Measurements from ENCODE around the gene TTC4. TPM values are rescaled to one million over a fixed set of nuclear protein-coding genes. Genes with fewer than 3 reads are reported as not detected.

The TTC4 gene
- polyA plus RNA-seq, 1 experiment = 22.7 TPM

GRCh38 chr1:54683453-54683852 is 32.2 kb upstream of the TTC4 start:
- Histone ChIP-seq H3K4me3 (ENCODE audit: low read depth, low read length) (no peak overlapping the region), H3K27ac (ENCODE audit: low read depth, low read length) (no peak overlapping the region), H3K27me3 (ENCODE audit: control insufficient read depth, insufficient read depth, low read length) (peaks cover 33% of the 10 kb centered on the region), H3K9me3 (ENCODE audit: control insufficient read depth, insufficient read depth, low read length) (no peaks in the 10 kb centered on the region)
- DNase-seq (ENCODE audit: low read depth, low spot score) = no peak
- no peak for TF ChIP-seq CTCF (IDR thresholded peaks at IDR 0.05; ENCODE audit: low read depth, low read length)
- CTCF ChIA-PET = no interaction called here
- POLR2A ChIA-PET = no interaction called here

- POLR2A ChIA-PET = no interaction called here
- TF ChIP-seq CTCF (IDR thresholded peaks at IDR 0.05; ENCODE audit: low read depth, low read length) = no peak
- H3K4me3 ChIP-seq (ENCODE audit: low read depth, low read length) = no peak overlapping the region
- peaks cover 30% of the 10 kb centered on the region for H3K27me3 ChIP-seq (ENCODE audit: control insufficient read depth, insufficient read depth, low read length)
- H3K27ac ChIP-seq (ENCODE audit: low read depth, low read length) = no peak overlapping the region
- no peaks in the 10 kb centered on the region for H3K9me3 ChIP-seq (ENCODE audit: control insufficient read depth, insufficient read depth, low read length)
- CTCF ChIA-PET = no interaction called here
- DNase-seq (ENCODE audit: low read depth, low spot score) = no peak
Measured at GRCh38 chr1:54685335-54685905, 30.2 kb upstream of the TTC4 start.

DNA sequence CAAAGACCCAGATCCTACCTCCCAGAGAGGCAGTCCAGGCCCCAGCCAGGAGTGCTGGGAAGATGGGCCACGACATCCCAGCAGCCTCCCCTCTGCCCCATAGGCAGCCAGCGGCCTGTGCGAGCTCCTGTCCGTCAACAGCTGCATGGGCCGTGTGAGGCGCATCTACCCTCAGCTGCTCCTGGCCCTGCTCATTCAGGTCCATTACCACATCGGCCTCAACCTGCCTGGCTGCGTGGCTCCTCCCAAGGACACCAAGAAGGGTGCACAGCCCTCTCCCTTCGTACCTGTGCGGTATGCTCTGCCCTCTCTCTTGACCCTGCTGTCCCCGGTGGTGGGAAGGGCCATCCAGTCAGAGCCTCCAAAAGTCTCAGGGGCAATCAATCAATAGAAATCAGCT is 29.5 kb upstream of the TTC4 start:
- CTCF ChIA-PET = no interaction called here
- TF ChIP-seq CTCF (IDR thresholded peaks at IDR 0.05; ENCODE audit: low read depth, low read length) = no peak

GRCh38 chr1:54694771-54695170 is 20.9 kb upstream of the TTC4 start:
- no peak overlapping the region for H3K4me3 ChIP-seq (ENCODE audit: low read depth, low read length)
- no peak overlapping the region for H3K27ac ChIP-seq (ENCODE audit: low read depth, low read length)
- peaks cover 14% of the 10 kb centered on the region for H3K27me3 ChIP-seq (ENCODE audit: control insufficient read depth, insufficient read depth, low read length)
- H3K9me3 ChIP-seq (ENCODE audit: control insufficient read depth, insufficient read depth, low read length) = no peaks in the 10 kb centered on the region
- ChIA-PET POLR2A (no interaction called here), CTCF (no interaction called here)
- DNase-seq (ENCODE audit: low read depth, low spot score) = no peak
- no peak for TF ChIP-seq CTCF (IDR thresholded peaks at IDR 0.05; ENCODE audit: low read depth, low read length)

More for the DNA sequence above, 29.5 kb upstream of the TTC4 start:
- Histone ChIP-seq H3K27me3 (ENCODE audit: control insufficient read depth, insufficient read depth, low read length) (peaks cover 30% of the 10 kb centered on the region), H3K27ac (ENCODE audit: low read depth, low read length) (no peak overlapping the region), H3K4me3 (ENCODE audit: low read depth, low read length) (no peak overlapping the region), H3K9me3 (ENCODE audit: control insufficient read depth, insufficient read depth, low read length) (no peaks in the 10 kb centered on the region)
- POLR2A ChIA-PET = no interaction called here
- DNase-seq (ENCODE audit: low read depth, low spot score) = no peak

- POLR2A ChIA-PET = no interaction called here
- peaks cover 14% of the 10 kb centered on the region for H3K27me3 ChIP-seq (ENCODE audit: control insufficient read depth, insufficient read depth, low read length)
- no peak for DNase-seq (ENCODE audit: low read depth, low spot score)
- H3K4me3 ChIP-seq (ENCODE audit: low read depth, low read length) = no peak overlapping the region
- no peaks in the 10 kb centered on the region for H3K9me3 ChIP-seq (ENCODE audit: control insufficient read depth, insufficient read depth, low read length)
- TF ChIP-seq CTCF (IDR thresholded peaks at IDR 0.05; ENCODE audit: low read depth, low read length) = no peak
- no peak overlapping the region for H3K27ac ChIP-seq (ENCODE audit: low read depth, low read length)
- CTCF ChIA-PET = interaction anchor here (1.0 kb wide), 1 partner anchor 24 kb away, joined by 3 read pairs; no protein-coding TSS in a partner anchor
Measured at GRCh38 chr1:54695221-54695620, 20.4 kb upstream of the TTC4 start.

Measured in AG04450 (cell line).